Spleen (tissue), 11 donors: ENCODE results near the gene IZUMO2. TPM values are rescaled to one million over a fixed set of nuclear protein-coding genes. Genes with fewer than 3 reads are reported as not detected.

ENCODE experiments used
- DNase-seq: peaks from one replicate; pipeline ENCODE4 v3.0.0-alpha.2; 2020
- H3K27ac ChIP-seq, 8 donors: fragments of 200-600 bp; sonication (generic) in 7 of 8; 1 replicate in 4 of 8; 2 replicates in 4 of 8; pipeline versions ENCODE4 v1.5.0 to v1.8.0; 2016 to 2021; ENCODE audit warnings: inconsistent platforms in 4 of 8, mild to moderate bottlenecking in 4 of 8, moderate library complexity in 1 of 8
- H3K27me3 ChIP-seq, 7 donors: fragments of 200-600 bp; sonication (generic) in 6 of 7; replicated peaks in 1 of 7; 1 replicate in 4 of 7; 2 replicates in 3 of 7; pipeline versions ENCODE4 v1.5.0 to v1.8.0; 2016 to 2021; ENCODE audit warnings: inconsistent platforms in 3 of 7, mild to moderate bottlenecking in 1 of 7
- H3K36me3 ChIP-seq, 6 donors: fragments of 200-600 bp; sonication (generic) in 5 of 6; 1 replicate in 4 of 6; 2 replicates in 2 of 6; pipeline versions ENCODE4 v1.5.0 to v1.8.0; 2016 to 2021; ENCODE audit warnings: inconsistent platforms in 2 of 6
- H3K4me1 ChIP-seq, 6 donors: fragments of 200-600 bp; sonication (generic) in 5 of 6; 1 replicate in 3 of 6; 2 replicates in 3 of 6; pipeline versions ENCODE4 v1.5.0 to v1.8.0; 2016 to 2021; ENCODE audit warnings: inconsistent platforms in 3 of 6
- H3K4me3 ChIP-seq, 8 donors: fragments of 200-600 bp; sonication (generic) in 7 of 8; 1 replicate in 4 of 8; 2 replicates in 4 of 8; pipeline versions ENCODE4 v1.5.0 to v1.8.0; 2016 to 2021; ENCODE audit warnings: inconsistent platforms in 4 of 8, mild to moderate bottlenecking in 4 of 8, moderate library complexity in 2 of 8
- H3K9me3 ChIP-seq, 8 donors: fragments of 200-600 bp; sonication (generic) in 7 of 8; 1 replicate in 4 of 8; 2 replicates in 4 of 8; pipeline versions ENCODE4 v1.5.0 to v1.8.0; 2016 to 2021; ENCODE audit warnings: inconsistent platforms in 4 of 8
- CTCF ChIP-seq, 11 experiments: fragments of 200-600 bp in 7 of 11; fragments of 450-650 bp in 4 of 11; sonication (generic) in 4 of 11; IDR thresholded peaks in 8 of 11; conservative IDR thresholded peaks in 3 of 11; 1 replicate in 7 of 11; 2 replicates in 4 of 11; pipeline versions ENCODE4 v1.4.0 to v1.8.0; 2016 to 2021; ENCODE audit warnings: antibody characterized with exemption in 11 of 11, inconsistent platforms in 4 of 11, mild to moderate bottlenecking in 1 of 11
- POLR2A ChIP-seq, 3 donors: fragments of 450-650 bp; IDR thresholded peaks; one replicate each; pipeline ENCODE4 v1.5.1; 2017; ENCODE audit warnings: antibody characterized with exemption in 3 of 3, mild to moderate bottlenecking in 1 of 3
- POLR2AphosphoS5 ChIP-seq, 3 donors: sonication (generic); formaldehyde crosslinking; IDR thresholded peaks; one replicate each; pipeline ENCODE4 v1.5.1; 2017; ENCODE audit warnings: antibody characterized with exemption in 3 of 3
- WGBS, 5 donors: extraction: QIAGEN DNeasy Blood & Tissue Kit in 3 of 5; methylation state at CpG; one replicate each; pipeline versions ENCODE4 v1.1.5 to v1.1.7; 2013 to 2018; 5-methylcytosine and 5-hydroxymethylcytosine counted together
- intact Hi-C: fragments of 100-400 bp; cut with DNase I; formaldehyde crosslinking; loops from one replicate; pipeline ENCODE4 v1.15.0; 2023; ENCODE audit warnings: low total_unique reads
- polyA plus RNA-seq, 3 donors: library from polyadenylated mRNA; stranded (reverse); fragments of 200-250 nt; gene quantifications; one replicate each; pipeline ENCODE4 v1.2.1, GENCODE V29; 2013
- total RNA-seq, 7 donors: library from RNA; depleted of rRNA in 3 of 7; stranded (reverse); fragments of >200 nt in 3 of 7; fragmentation: NEBNext Ultra II Directional in 4 of 7; extraction: Animal tissue kit (Norgen Biotek cat#: 25700) in 4 of 7; gene quantifications; one replicate each; pipeline versions ENCODE4 v1.1.0 to v1.2.1, GENCODE V29; 2016 to 2021
- donor health status: healthy with polysubstance abuse.
- donor health status: DM: no; HTN: no; CAD: no; lungs with moderate emphysema.
- donor health status: DM: no; HTN: no; CAD: no.
- donor health status: Bipolar disorder and iron deficiency.
- donor health status: healthy.
- donor health status: DM: no; HTN: no; CAD: no.
- donor health status: DM: yes; HTN: yes; CAD: no.

IZUMO2 gene
- total and polyA plus RNA-seq, 10 donors = not detected

- Histone ChIP-seq H3K4me1 (peaks cover 0 to 21% (median 9%) of the 10 kb centered on the region in 6 donors), H3K4me3 (no peak overlapping the region), H3K27me3 (peaks cover 0 to 71% (median 45%) of the 10 kb centered on the region in 7 donors), H3K36me3 (no peaks in the 10 kb centered on the region), H3K27ac (no peak overlapping the region), H3K9me3 (peaks cover 0 to 26% (median 9%) of the 10 kb centered on the region in 8 donors)
- DNase-seq = no peak
- intact Hi-C loops = no loop called here
- 67 to 80% (median 73%) methylated on average over 6 of the region's 6 CpGs for WGBS, 5 donors
- TF ChIP-seq CTCF (IDR thresholded peaks at IDR 0.05 in 8 of 11, conservative IDR thresholded peaks at IDR 0.05 in 3 of 11) (no peak), POLR2AphosphoS5 (IDR thresholded peaks at IDR 0.05) (no peak), POLR2A (IDR thresholded peaks at IDR 0.05) (no peak)
Measured at GRCh38 chr19:50206191-50206590, 43.1 kb upstream of the IZUMO2 start.

GRCh38 chr19:50205681-50206138 is 42.6 kb upstream of the IZUMO2 start:
- peaks cover 0 to 76% (median 50%) of the 10 kb centered on the region in 7 donors for H3K27me3 ChIP-seq
- no peak overlapping the region for H3K27ac ChIP-seq
- WGBS, 5 donors = 23 to 36% (median 26%) methylated on average over 7 to 12 of the region's 12 CpGs
- intact Hi-C loops = no loop called here
- peaks cover 0 to 21% (median 5%) of the 10 kb centered on the region in 8 donors for H3K9me3 ChIP-seq
- peaks cover 0 to 21% (median 9%) of the 10 kb centered on the region in 6 donors for H3K4me1 ChIP-seq
- TF ChIP-seq CTCF (IDR thresholded peaks at IDR 0.05 in 8 of 11, conservative IDR thresholded peaks at IDR 0.05 in 3 of 11) = no peak
- no peak for TF ChIP-seq POLR2AphosphoS5 (IDR thresholded peaks at IDR 0.05)
- TF ChIP-seq POLR2A (IDR thresholded peaks at IDR 0.05) = no peak
- no peak for DNase-seq
- H3K4me3 ChIP-seq = no peak overlapping the region
- no peaks in the 10 kb centered on the region for H3K36me3 ChIP-seq

- H3K36me3 ChIP-seq = no peaks in the 10 kb centered on the region
- peaks cover 0 to 21% (median 9%) of the 10 kb centered on the region in 6 donors for H3K4me1 ChIP-seq
- H3K27me3 ChIP-seq = peaks cover 0 to 82% (median 56%) of the 10 kb centered on the region in 7 donors
- H3K27ac ChIP-seq = no peak overlapping the region
- H3K9me3 ChIP-seq = peaks cover 0 to 14% (median 0%) of the 10 kb centered on the region in 8 donors
- H3K4me3 ChIP-seq = no peak overlapping the region
- no peak for DNase-seq
- TF ChIP-seq POLR2AphosphoS5 (IDR thresholded peaks at IDR 0.05) (no peak), CTCF (IDR thresholded peaks at IDR 0.05 in 8 of 11, conservative IDR thresholded peaks at IDR 0.05 in 3 of 11) (no peak), POLR2A (IDR thresholded peaks at IDR 0.05) (no peak)
- WGBS, 5 donors = 7 to 31% (median 12%) methylated on average over 16 to 49 of the region's 49 CpGs
- intact Hi-C loops = no loop called here
Measured at GRCh38 chr19:50204811-50205675, 42.0 kb upstream of the IZUMO2 start.

- no peaks in the 10 kb centered on the region for H3K36me3 ChIP-seq
- TF ChIP-seq POLR2AphosphoS5 (IDR thresholded peaks at IDR 0.05) (no peak), CTCF (IDR thresholded peaks at IDR 0.05 in 8 of 11, conservative IDR thresholded peaks at IDR 0.05 in 3 of 11) (no peak)
- 66 to 74% (median 67%) methylated on average over 7 of the region's 7 CpGs for WGBS, 5 donors
Measured at GRCh38 chr19:50204081-50204428, 41.0 kb upstream of the IZUMO2 start.

More at GRCh38 chr19:50204081-50204428, 41.0 kb upstream of the IZUMO2 start:
- peaks cover 0 to 92% (median 56%) of the 10 kb centered on the region in 7 donors for H3K27me3 ChIP-seq
- DNase-seq = no peak
- H3K4me3 ChIP-seq = peak overlapping the region in 2 of 8 donors; percentile 32 to 57
- no peak overlapping the region for H3K27ac ChIP-seq
- intact Hi-C loops = no loop called here
- peaks cover 0 to 14% (median 0%) of the 10 kb centered on the region in 8 donors for H3K9me3 ChIP-seq
- peaks cover 0 to 21% (median 9%) of the 10 kb centered on the region in 6 donors for H3K4me1 ChIP-seq
